SK-N-SH treated with all-trans-retinoic acid at 6 μM for 48 hours (cell line): ENCODE measurements around the gene NGEF.

Experiments used
- ATAC-seq: fragments of 200-7000 bp; cut with Tn5 transposase; 3 replicates; pipeline ENCODE4 v1.9.1; 2020; ENCODE audit warnings: mild to moderate bottlenecking, moderate library complexity
- BACH2 ChIP-seq: fragments of 250-450 bp; sonication (Bioruptor Pico); IDR thresholded peaks from 2 replicates; pipeline ENCODE4 v1.9.0; 2021; ENCODE audit warnings: mild to moderate bottlenecking, borderline replicate concordance
- CREB5 ChIP-seq: fragments of 250-450 bp; sonication (Bioruptor Pico); IDR thresholded peaks from 2 replicates; pipeline ENCODE4 v1.5.1; 2020; ENCODE audit warnings: low read depth, mild to moderate bottlenecking, moderate library complexity
- CSDC2 ChIP-seq: fragments of 250-450 bp; sonication (Bioruptor Pico); IDR thresholded peaks from 2 replicates; pipeline ENCODE4 v1.5.0; 2020; ENCODE audit warnings: mild to moderate bottlenecking, moderate library complexity
- ESRRG ChIP-seq: fragments of 250-450 bp; sonication (Bioruptor Pico); IDR thresholded peaks from 2 replicates; pipeline ENCODE4 v1.6.1; 2021; ENCODE audit warnings: mild to moderate bottlenecking
- GLIS3 ChIP-seq: fragments of 250-450 bp; sonication (Bioruptor Pico); IDR thresholded peaks from 2 replicates; pipeline ENCODE4 v1.5.0; 2020; ENCODE audit warnings: mild to moderate bottlenecking, moderate library complexity
- ISL1 ChIP-seq: fragments of 250-450 bp; sonication (Bioruptor Pico); IDR thresholded peaks from 2 replicates; pipeline ENCODE4 v2.1.2; 2022; ENCODE audit warnings: mild to moderate bottlenecking, moderate library complexity
- OSR1 ChIP-seq: fragments of 250-450 bp; sonication (Bioruptor Pico); IDR thresholded peaks from 2 replicates; pipeline ENCODE4 v1.8.0; 2022; ENCODE audit warnings: moderate library complexity, mild to moderate bottlenecking, inconsistent platforms
- PATZ1 ChIP-seq: fragments of 250-450 bp; sonication (Bioruptor Pico); IDR thresholded peaks from 2 replicates; pipeline ENCODE4 v1.8.0; 2020; ENCODE audit warnings: mild to moderate bottlenecking, moderate library complexity, borderline replicate concordance
- POU6F1 ChIP-seq: fragments of 250-450 bp; sonication (Bioruptor Pico); IDR thresholded peaks from 2 replicates; pipeline ENCODE4 v1.8.0; 2021; ENCODE audit warnings: low read depth, mild to moderate bottlenecking, moderate library complexity, borderline replicate concordance
- PPARA ChIP-seq: fragments of 250-450 bp; sonication (Bioruptor Pico); IDR thresholded peaks from 2 replicates; pipeline ENCODE4 v1.5.0; 2020; ENCODE audit warnings: mild to moderate bottlenecking, borderline replicate concordance
- SNAI2 ChIP-seq: fragments of 250-450 bp; sonication (Bioruptor Pico); IDR thresholded peaks from 2 replicates; pipeline ENCODE4 v1.5.0; 2020; ENCODE audit warnings: mild to moderate bottlenecking, moderate library complexity
- TCF4 ChIP-seq: fragments of 250-450 bp; sonication (Bioruptor Pico); IDR thresholded peaks from 2 replicates; pipeline ENCODE4 v1.8.0; 2021; ENCODE audit warnings: mild to moderate bottlenecking, moderate library complexity, borderline replicate concordance
- TOX ChIP-seq: fragments of 250-450 bp; sonication (Bioruptor Pico); IDR thresholded peaks from 2 replicates; pipeline ENCODE4 v1.8.0; 2021; ENCODE audit warnings: mild to moderate bottlenecking, moderate library complexity, borderline replicate concordance
- TSHZ2 ChIP-seq: fragments of 250-450 bp; sonication (Bioruptor Pico); IDR thresholded peaks from 2 replicates; pipeline ENCODE4 v1.5.0; 2020; ENCODE audit warnings: mild to moderate bottlenecking, moderate library complexity
- ZC3H10 ChIP-seq: fragments of 250-450 bp; sonication (Bioruptor Pico); IDR thresholded peaks from 2 replicates; pipeline ENCODE4 v1.5.1; 2021; ENCODE audit warnings: mild to moderate bottlenecking, moderate library complexity
- ZFP30 ChIP-seq: fragments of 450-650 bp; formaldehyde crosslinking; IDR thresholded peaks from 2 replicates; pipeline ENCODE4 v1.5.0; 2022; ENCODE audit warnings: mild to moderate bottlenecking, moderate library complexity
- ZNF565 ChIP-seq: fragments of 450-650 bp; formaldehyde crosslinking; conservative IDR thresholded peaks from 2 replicates; pipeline ENCODE4 v1.5.0; 2020; ENCODE audit warnings: low read depth, mild to moderate bottlenecking, moderate library complexity
- ZNF70 ChIP-seq: fragments of 450-650 bp; formaldehyde crosslinking; IDR thresholded peaks from 2 replicates; pipeline ENCODE4 v1.5.0; 2020; ENCODE audit warnings: mild to moderate bottlenecking, moderate library complexity
- ZNF8 ChIP-seq: fragments of 450-650 bp; formaldehyde crosslinking; IDR thresholded peaks from 2 replicates; pipeline ENCODE4 v1.5.0; 2020; ENCODE audit warnings: mild to moderate bottlenecking, moderate library complexity

NGEF gene

GRCh38 chr2:232890536-232890895 lies 122.5 kb downstream of the NGEF start (continued):
- TF ChIP-seq TSHZ2 (CRISPR knock-in tag), result no peak
- TF ChIP-seq TCF4, result no peak
- no peak for TF ChIP-seq CSDC2 (CRISPR knock-in tag)
- no peak for TF ChIP-seq GLIS3 (CRISPR knock-in tag)
- no peak for TF ChIP-seq ZFP30 (CRISPR knock-in tag)

- ATAC-seq, result no peak
- no peak for TF ChIP-seq BACH2 (CRISPR knock-in tag)
- TF ChIP-seq TSHZ2 (CRISPR knock-in tag), result no peak
- no peak for TF ChIP-seq OSR1 (CRISPR knock-in tag)
- TF ChIP-seq ZNF565 (CRISPR knock-in tag), result no peak
- no peak for TF ChIP-seq SNAI2 (CRISPR knock-in tag)
Observed at GRCh38 chr2:232889876-232890401, 123.1 kb downstream of the NGEF start.

- no peak for ATAC-seq
Observed at GRCh38 chr2:232888839-232889529, 124.1 kb downstream of the NGEF start.

More at GRCh38 chr2:232888839-232889529, 124.1 kb downstream of the NGEF start:
- TF ChIP-seq PATZ1 (no peak), CREB5 (CRISPR knock-in tag) (no peak), SNAI2 (CRISPR knock-in tag) (no peak), PPARA (CRISPR knock-in tag) (no peak), OSR1 (CRISPR knock-in tag) (no peak), ZNF70 (CRISPR knock-in tag) (no peak), ISL1 (CRISPR knock-in tag) (no peak), ZNF8 (CRISPR knock-in tag) (no peak), ZC3H10 (CRISPR knock-in tag) (no peak), TOX (no peak), POU6F1 (CRISPR knock-in tag) (no peak), ESRRG (no peak)
- TF ChIP-seq, all 23 proteins: peak for 0
